HG02798 (cell line): ENCODE results near the gene KCTD16.
A peak's percentile ranks its signal among the peaks of the same experiment; 100 is the strongest.

Source experiments
- ATAC-seq: cut with Tn5 transposase; IDR thresholded peaks from one replicate; pipeline ENCODE4 v1.9.1; 2021; ENCODE audit warnings: mild to moderate bottlenecking; ENCODE audit not compliant: unreplicated experiment, poor library complexity

The KCTD16 gene

GRCh38 chr5:144276034-144276822, 105.6 kb downstream of the KCTD16 start:
- no peak for ATAC-seq

GRCh38 chr5:144281784-144282183, 111.1 kb downstream of the KCTD16 start:
- no peak for ATAC-seq

GRCh38 chr5:144284036-144284435, 113.4 kb downstream of the KCTD16 start:
- no peak for ATAC-seq

GRCh38 chr5:144284931-144285502, 114.3 kb downstream of the KCTD16 start:
- no peak for ATAC-seq

GRCh38 chr5:144289277-144289676, 118.6 kb downstream of the KCTD16 start:
- no peak for ATAC-seq

- ATAC-seq: no peak
These were observed 121.4 kb downstream of the KCTD16 start for GRCh38 chr5:144292029-144292428.

- no peak for ATAC-seq
These were observed 124.6 kb downstream of the KCTD16 start for GRCh38 chr5:144295284-144295683.

GRCh38 chr5:144297081-144297480, 126.4 kb downstream of the KCTD16 start:
- ATAC-seq: no peak

GRCh38 chr5:144298658-144299057, 128.0 kb downstream of the KCTD16 start:
- no peak for ATAC-seq

- peak; percentile 62 for ATAC-seq
These were observed 134.0 kb downstream of the KCTD16 start for GRCh38 chr5:144304688-144305087.

GRCh38 chr5:144307736-144308135, 137.1 kb downstream of the KCTD16 start:
- ATAC-seq: no peak

GRCh38 chr5:144308174-144308573, 137.5 kb downstream of the KCTD16 start:
- no peak for ATAC-seq

- no peak for ATAC-seq
These were observed 138.4 kb downstream of the KCTD16 start for GRCh38 chr5:144308906-144309670.

- no peak for ATAC-seq
These were observed 139.9 kb downstream of the KCTD16 start for GRCh38 chr5:144310621-144311020.

GRCh38 chr5:144313147-144313726, 142.6 kb downstream of the KCTD16 start:
- ATAC-seq: no peak

- no peak for ATAC-seq
These were observed 144.4 kb downstream of the KCTD16 start for GRCh38 chr5:144315026-144315425.

GRCh38 chr5:144315994-144316634, 145.4 kb downstream of the KCTD16 start:
- ATAC-seq: no peak

- ATAC-seq: no peak
These were observed 147.3 kb downstream of the KCTD16 start for GRCh38 chr5:144318011-144318410.

GRCh38 chr5:144318460-144318859, 147.8 kb downstream of the KCTD16 start:
- no peak for ATAC-seq

GRCh38 chr5:144323181-144323580, 152.5 kb downstream of the KCTD16 start:
- no peak for ATAC-seq
